Keratinocyte (primary cell): Measurements from ENCODE around the gene MBD1. TPM values are rescaled to one million over a fixed set of nuclear protein-coding genes. Genes with fewer than 3 reads are reported as not detected.

Source experiments
- DNase-seq: peaks from one replicate; pipeline ENCODE4 v3.0.0-alpha.2; 2011; ENCODE audit warnings: low read depth, missing footprints, low spot score
- FAIRE-seq: peaks from 2 replicates; lab custom pipeline; 2011; peaks lifted over from hg19 to GRCh38; lab: Jason Lieb, UNC
- H2AFZ ChIP-seq: 2 replicates; pipeline ENCODE4 v1.6.0; 2012; ENCODE audit warnings: low read length, control low read depth, inconsistent platforms; ENCODE audit not compliant: control insufficient read depth
- H3K27ac ChIP-seq: 2 replicates; pipeline ENCODE4 v1.5.1; 2011; ENCODE audit warnings: low read length; ENCODE audit not compliant: control insufficient read depth, insufficient read depth
- H3K27me3 ChIP-seq: 3 replicates; pipeline ENCODE4 v1.6.0; 2011; ENCODE audit warnings: low read length; ENCODE audit not compliant: control insufficient read depth, insufficient read depth; ENCODE audit errors: extremely low read depth
- H3K36me3 ChIP-seq, 2 experiments: 2 replicates in 1 of 2; 3 replicates in 1 of 2; pipeline ENCODE4 v1.5.1; 2011; ENCODE audit warnings: low read length in 2 of 2, mild to moderate bottlenecking in 1 of 2; ENCODE audit not compliant: control insufficient read depth in 2 of 2, insufficient read depth in 2 of 2; ENCODE audit errors: extremely low read depth in 1 of 2
- H3K4me1 ChIP-seq: 3 replicates; pipeline ENCODE4 v1.5.1; 2011; ENCODE audit warnings: low read length; ENCODE audit not compliant: control insufficient read depth, insufficient read depth; ENCODE audit errors: extremely low read depth
- H3K4me2 ChIP-seq: 3 replicates; pipeline ENCODE4 v1.6.0; 2011; ENCODE audit warnings: low read depth, low read length; ENCODE audit not compliant: control insufficient read depth, insufficient read depth; ENCODE audit errors: extremely low read depth
- H3K4me3 ChIP-seq, 3 experiments: fragments of 200-600 bp in 1 of 3; sonication (generic) in 1 of 3; 2 replicates in 2 of 3; 3 replicates in 1 of 3; pipeline ENCODE4 v1.5.1; 2011 to 2016; ENCODE audit warnings: low read length in 3 of 3, mild to moderate bottlenecking in 3 of 3, control low read depth in 2 of 3, inconsistent platforms in 1 of 3, low read depth in 1 of 3, mixed read lengths in 1 of 3, mixed run types in 1 of 3, moderate library complexity in 1 of 3; ENCODE audit not compliant: control insufficient read depth in 2 of 3, insufficient read depth in 2 of 3; ENCODE audit errors: extremely low read depth in 1 of 3
- H3K79me2 ChIP-seq: 2 replicates; pipeline ENCODE4 v1.6.0; 2012; ENCODE audit warnings: low read length; ENCODE audit not compliant: control insufficient read depth, insufficient read depth
- H3K9ac ChIP-seq: 3 replicates; pipeline ENCODE4 v1.6.0; 2011; ENCODE audit warnings: low read length; ENCODE audit not compliant: control insufficient read depth, insufficient read depth; ENCODE audit errors: extremely low read depth
- H3K9me1 ChIP-seq: 3 replicates; pipeline ENCODE4 v1.6.0; 2011; ENCODE audit warnings: low read length; ENCODE audit not compliant: control insufficient read depth, insufficient read depth; ENCODE audit errors: extremely low read depth
- H3K9me3 ChIP-seq: 2 replicates; pipeline ENCODE4 v1.5.1; 2012; ENCODE audit warnings: low read depth, low read length; ENCODE audit not compliant: control insufficient read depth
- H4K20me1 ChIP-seq: 3 replicates; pipeline ENCODE4 v1.6.0; 2011; ENCODE audit warnings: low read length; ENCODE audit not compliant: control insufficient read depth, insufficient read depth; ENCODE audit errors: extremely low read depth
- CTCF ChIP-seq, 3 experiments: IDR thresholded peaks in 1 of 3; conservative IDR thresholded peaks in 1 of 3; optimal IDR thresholded peaks in 1 of 3; 2 replicates in 2 of 3; 3 replicates in 1 of 3; pipeline versions ENCODE3 to v1.5.1; 2011; ENCODE audit warnings: low read length in 3 of 3, mild to moderate bottlenecking in 3 of 3, moderate library complexity in 2 of 3, control low read depth in 1 of 3, inconsistent platforms in 1 of 3; ENCODE audit not compliant: insufficient read depth in 2 of 3; ENCODE audit errors: extremely low read depth in 1 of 3
- EZH2 ChIP-seq: IDR thresholded peaks from one replicate; pipeline ENCODE4 v1.6.1; 2012; ENCODE audit warnings: inconsistent platforms, mild to moderate bottlenecking, low read length, moderate library complexity
- dilution Hi-C: fragments of 300-500 bp; cut with MboI; formaldehyde crosslinking; loops from one replicate; pipeline ENCODE4 v1.7.0; 2020; ENCODE audit warnings: low sequenced_read_pairs; ENCODE audit not compliant: extremely low pct_ligation_motif_present
- polyA plus RNA-seq, 5 experiments: library from polyadenylated mRNA; depleted of rRNA in 3 of 5; stranded (reverse) in 3 of 5; stranded (forward) in 1 of 5; unstranded in 1 of 5; fragments of >200 nt; gene quantifications; 1 replicate in 1 of 5; 2 replicates in 3 of 5; 3 replicates in 1 of 5; pipeline versions ENCODE4 v1.2.1 to v1.2.3, GENCODE V29; 2011 to 2012; ENCODE audit warnings: missing spikeins in 2 of 5, low read depth in 1 of 5, low replicate concordance in 1 of 5

The MBD1 gene
- polyA plus RNA-seq, 1 donor (not counting 4 experiments of a cell fraction or from before 2014, with no cell fraction given), result 64.2 TPM

GRCh38 chr18:50307738-50308470 is 26.6 kb upstream of the MBD1 start:
- Histone ChIP-seq H3K4me3 (peak overlapping the region; percentile 42 to 76 (median 68)), H3K36me3 (no peaks in the 10 kb centered on the region), H3K9me3 (no peaks in the 10 kb centered on the region), H3K79me2 (no peaks in the 10 kb centered on the region), H2AFZ (peak overlapping the region; percentile 73), H3K9me1 (no peaks in the 10 kb centered on the region), H3K4me2 (peak overlapping the region; percentile 99), H3K9ac (peak overlapping the region; percentile 23), H3K4me1 (peaks cover 14% of the 10 kb centered on the region), H4K20me1 (no peaks in the 10 kb centered on the region), H3K27me3 (no peaks in the 10 kb centered on the region), H3K27ac (peak overlapping the region; percentile 74)
- DNase-seq (peak; percentile 40), FAIRE-seq (peak; percentile 90)
- dilution Hi-C loops, result no loop called here
- no peak for TF ChIP-seq EZH2
- no peak for TF ChIP-seq CTCF (optimal IDR thresholded peaks at IDR 0.05 in 1 of 3, IDR thresholded peaks at IDR 0.05 in 1 of 3, conservative IDR thresholded peaks at IDR 0.05 in 1 of 3; ENCODE audit: extremely low read depth in 1 of 3, insufficient read depth in 2 of 3, low read length in 3 of 3)

- DNase-seq (no peak), FAIRE-seq (no peak)
- dilution Hi-C loops, result no loop called here
- Histone ChIP-seq H3K9me3 (no peaks in the 10 kb centered on the region), H3K4me2 (peak overlapping the region; percentile 99), H3K4me1 (peaks cover 14% of the 10 kb centered on the region), H3K27ac (no peak overlapping the region), H3K9ac (peak overlapping the region; percentile 23), H3K27me3 (peaks cover 5% of the 10 kb centered on the region), H3K36me3 (no peaks in the 10 kb centered on the region), H3K79me2 (no peaks in the 10 kb centered on the region), H3K4me3 (peak overlapping the region; percentile 42 to 76 (median 68)), H3K9me1 (no peaks in the 10 kb centered on the region), H2AFZ (peak overlapping the region; percentile 73), H4K20me1 (no peaks in the 10 kb centered on the region)
- no peak for TF ChIP-seq EZH2
- TF ChIP-seq CTCF (optimal IDR thresholded peaks at IDR 0.05 in 1 of 3, IDR thresholded peaks at IDR 0.05 in 1 of 3, conservative IDR thresholded peaks at IDR 0.05 in 1 of 3; ENCODE audit: extremely low read depth in 1 of 3, insufficient read depth in 2 of 3, low read length in 3 of 3), result no peak
Measured at GRCh38 chr18:50307400-50307737, 26.0 kb upstream of the MBD1 start.
